CD14-positive monocyte (primary cell): ENCODE data around the gene LRP6. TPM values are rescaled to one million over a fixed set of nuclear protein-coding genes. Genes with fewer than 3 reads are reported as not detected.

Experiments
- DNase-seq, 3 donors: peaks; one replicate each; pipeline ENCODE4 v3.0.0-alpha.2; 2011 to 2022
- H2AFZ ChIP-seq: 2 replicates; pipeline ENCODE4 v1.6.0; 2012; ENCODE audit warnings: mild to moderate bottlenecking, low read depth, low read length, inconsistent platforms; ENCODE audit not compliant: insufficient read depth, poor library complexity, severe bottlenecking
- H3K27ac ChIP-seq, 2 donors: 1 replicate in 1 of 2; 2 replicates in 1 of 2; pipeline ENCODE4 v1.5.1; 2012 to 2013; ENCODE audit warnings: low read length in 2 of 2, control low read depth in 1 of 2, inconsistent platforms in 1 of 2, low read depth in 1 of 2, mild to moderate bottlenecking in 1 of 2
- H3K27me3 ChIP-seq, 2 donors: one replicate each; pipeline versions ENCODE4 v1.6.0 to v1.6.1; 2011 to 2013; ENCODE audit warnings: low read length in 2 of 2; ENCODE audit not compliant: control insufficient read depth in 2 of 2, insufficient read depth in 2 of 2
- H3K36me3 ChIP-seq, 2 donors: replicated peaks in 1 of 2; 1 replicate in 1 of 2; 2 replicates in 1 of 2; pipeline versions ENCODE4 v1.5.1 to v1.6.1; 2012 to 2013; ENCODE audit warnings: low read length in 2 of 2, control low read depth in 1 of 2, inconsistent platforms in 1 of 2, mild to moderate bottlenecking in 1 of 2; ENCODE audit not compliant: insufficient read depth in 2 of 2, control insufficient read depth in 1 of 2
- H3K4me1 ChIP-seq, 2 donors: 1 replicate in 1 of 2; 2 replicates in 1 of 2; pipeline versions ENCODE4 v1.5.1 to v1.6.1; 2012 to 2013; ENCODE audit warnings: low read length in 2 of 2, control low read depth in 1 of 2, inconsistent platforms in 1 of 2, mild to moderate bottlenecking in 1 of 2, moderate library complexity in 1 of 2; ENCODE audit not compliant: insufficient read depth in 2 of 2, control insufficient read depth in 1 of 2
- H3K4me2 ChIP-seq: replicated peaks from 2 replicates; pipeline ENCODE3; 2012; ENCODE audit warnings: low read length, moderate library complexity, mild to moderate bottlenecking; ENCODE audit not compliant: poor library complexity, severe bottlenecking; ENCODE audit errors: extremely low read depth
- H3K4me3 ChIP-seq, 3 experiments: fragments of 200-600 bp in 1 of 3; sonication (generic) in 1 of 3; replicated peaks in 1 of 3; 1 replicate in 2 of 3; 2 replicates in 1 of 3; pipeline ENCODE4 v1.5.1; 2011 to 2013; ENCODE audit warnings: low read length in 3 of 3, mild to moderate bottlenecking in 3 of 3, control low read depth in 2 of 3, low read depth in 2 of 3, inconsistent platforms in 1 of 3, moderate library complexity in 1 of 3
- H3K79me2 ChIP-seq: 2 replicates; pipeline ENCODE4 v1.6.0; 2012; ENCODE audit warnings: mild to moderate bottlenecking, control low read depth, inconsistent platforms, low read length, moderate library complexity; ENCODE audit not compliant: insufficient read depth
- H3K9ac ChIP-seq: 2 replicates; pipeline ENCODE4 v1.6.0; 2017; ENCODE audit warnings: low read length, mild to moderate bottlenecking; ENCODE audit not compliant: insufficient read depth, poor library complexity, severe bottlenecking
- H3K9me3 ChIP-seq, 2 donors: replicated peaks in 1 of 2; 1 replicate in 1 of 2; 2 replicates in 1 of 2; pipeline versions ENCODE4 v1.5.1 to v1.6.1; 2012 to 2013; ENCODE audit warnings: low read length in 2 of 2, control low read depth in 1 of 2; ENCODE audit not compliant: control insufficient read depth in 1 of 2, insufficient read depth in 1 of 2
- H4K20me1 ChIP-seq: 2 replicates; pipeline ENCODE4 v1.6.0; 2012; ENCODE audit warnings: mild to moderate bottlenecking, low read length, control low read depth, moderate library complexity; ENCODE audit not compliant: insufficient read depth
- H3K27ac Mint-ChIP-seq, 7 donors: one replicate each; pipeline ENCODE4 v1.8.0; 2020; ENCODE audit warnings: mild to moderate bottlenecking in 7 of 7, mixed read lengths in 7 of 7, moderate library complexity in 6 of 7, inconsistent platforms in 2 of 7
- H3K27me3 Mint-ChIP-seq, 3 donors: one replicate each; pipeline ENCODE4 v1.8.0; 2021 to 2022; ENCODE audit warnings: low read depth in 3 of 3, mild to moderate bottlenecking in 3 of 3, mixed read lengths in 3 of 3, moderate library complexity in 3 of 3, inconsistent platforms in 1 of 3
- H3K36me3 Mint-ChIP-seq, 2 donors: one replicate each; pipeline ENCODE4 v1.8.0; 2020; ENCODE audit warnings: mixed read lengths in 2 of 2, inconsistent platforms in 1 of 2, mild to moderate bottlenecking in 1 of 2
- H3K4me1 Mint-ChIP-seq: one replicate; pipeline ENCODE4 v1.8.0; 2020; ENCODE audit warnings: mild to moderate bottlenecking, mixed read lengths
- H3K4me3 Mint-ChIP-seq, 2 donors: one replicate each; pipeline ENCODE4 v1.8.0; 2020; ENCODE audit warnings: mild to moderate bottlenecking in 2 of 2, mixed read lengths in 2 of 2, moderate library complexity in 1 of 2
- H3K9me3 Mint-ChIP-seq, 7 donors: one replicate each; pipeline ENCODE4 v1.8.0; 2020 to 2022; ENCODE audit warnings: mixed read lengths in 7 of 7, mild to moderate bottlenecking in 6 of 7, moderate library complexity in 6 of 7, inconsistent platforms in 2 of 7
- CTCF ChIP-seq: fragments of 200-600 bp; IDR thresholded peaks from one replicate; pipeline ENCODE4 v1.8.0; 2022; ENCODE audit warnings: antibody characterized with exemption, mild to moderate bottlenecking
- WGBS: methylation state at CpG from one replicate; pipeline ENCODE4 v1.1.5; 2013; ENCODE audit warnings: missing lambda C conversion rate; ENCODE audit not compliant: insufficient coverage; 5-methylcytosine and 5-hydroxymethylcytosine counted together
- intact Hi-C, 2 donors: fragments of 100-400 bp; cut with micrococcal nuclease; formaldehyde crosslinking; loops; one replicate each; pipeline versions ENCODE4 v1.15.0 to v1.15.1; 2023
- polyA plus RNA-seq, 3 donors: library from polyadenylated mRNA; depleted of rRNA in 1 of 3; unstranded in 2 of 3; stranded (reverse) in 1 of 3; fragments of 300-500 nt in 2 of 3; fragments of >200 nt in 1 of 3; fragmentation: Illumina TruSeq in 2 of 3; gene quantifications; 1 replicate in 2 of 3; 2 replicates in 1 of 3; pipeline ENCODE4 v1.2.3, GENCODE V29; 2012 to 2021

LRP6 gene
- polyA plus RNA-seq, 3 donors = 0.08 TPM; not detected in 2

GRCh38 chr12:12230275-12230674, 36.6 kb downstream of the LRP6 start:
- Histone ChIP-seq H3K9ac (no peak overlapping the region), H3K4me1 (no peaks in the 10 kb centered on the region), H3K36me3 (no peaks in the 10 kb centered on the region), H3K27me3 (no peaks in the 10 kb centered on the region), H3K79me2 (no peaks in the 10 kb centered on the region), H3K4me3 (no peak overlapping the region), H3K4me2 (no peak overlapping the region), H3K9me3 (no peaks in the 10 kb centered on the region), H3K27ac (no peak overlapping the region), H4K20me1 (no peaks in the 10 kb centered on the region), H2AFZ (no peak overlapping the region)
- Mint-ChIP-seq H3K36me3 (no peaks in the 10 kb centered on the region), H3K4me1 (peaks cover 6% of the 10 kb centered on the region), H3K4me3 (no peak overlapping the region), H3K27ac (no peak overlapping the region), H3K27me3 (peaks cover 0 to 3% (median 0%) of the 10 kb centered on the region in 3 donors), H3K9me3 (peaks cover 0 to 14% (median 2%) of the 10 kb centered on the region in 7 donors)
- WGBS = no CpG with 5 or more reads among the region's 1 CpG
- intact Hi-C loops = no loop called here
- DNase-seq = no peak
- TF ChIP-seq CTCF = no peak

DNA sequence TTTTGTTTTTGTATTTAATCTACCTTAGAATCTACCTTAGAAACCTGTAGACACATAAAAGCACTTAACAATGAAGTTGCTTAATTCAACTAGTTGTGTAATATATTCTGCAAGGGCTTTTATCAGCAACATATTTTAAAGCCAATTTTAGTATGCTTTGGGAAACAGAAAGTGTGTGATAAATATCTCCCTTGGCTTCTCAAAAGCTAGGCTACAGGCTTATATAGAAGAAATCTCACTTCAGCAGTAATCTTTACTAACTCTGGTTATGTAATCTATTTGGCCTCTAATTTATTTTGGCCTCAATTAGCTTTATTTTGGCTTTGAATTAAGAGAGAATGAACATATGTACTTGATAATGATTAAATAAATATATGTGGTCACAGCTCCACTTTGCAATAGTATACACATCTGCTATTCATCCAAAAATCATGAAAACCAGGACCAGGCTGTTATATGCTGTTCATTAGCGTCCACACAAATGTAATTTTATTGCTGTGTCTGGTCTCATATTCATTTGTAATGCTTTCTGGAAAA, 37.2 kb downstream of the LRP6 start:
- WGBS = no CpG with 5 or more reads among the region's 1 CpG
- H3K4me1 Mint-ChIP-seq = peaks cover 6% of the 10 kb centered on the region
- H3K9ac ChIP-seq = no peak overlapping the region
- H3K9me3 ChIP-seq = no peaks in the 10 kb centered on the region
- no peak for TF ChIP-seq CTCF
- H3K27me3 ChIP-seq = no peaks in the 10 kb centered on the region
- no peaks in the 10 kb centered on the region for H3K36me3 ChIP-seq
- no peaks in the 10 kb centered on the region for H3K36me3 Mint-ChIP-seq
- no peak overlapping the region for H3K27ac ChIP-seq
- no peaks in the 10 kb centered on the region for H4K20me1 ChIP-seq
- no peaks in the 10 kb centered on the region for H3K4me1 ChIP-seq
- no peak overlapping the region for H3K4me2 ChIP-seq
- H3K27me3 Mint-ChIP-seq = peaks cover 0 to 3% (median 0%) of the 10 kb centered on the region in 3 donors
- H3K9me3 Mint-ChIP-seq = peaks cover 0 to 15% (median 2%) of the 10 kb centered on the region in 7 donors
- no peak overlapping the region for H3K4me3 ChIP-seq
- H3K27ac Mint-ChIP-seq = no peak overlapping the region
- no peaks in the 10 kb centered on the region for H3K79me2 ChIP-seq
- H3K4me3 Mint-ChIP-seq = no peak overlapping the region
- no peak overlapping the region for H2AFZ ChIP-seq
- DNase-seq = no peak
- intact Hi-C loops = no loop called here
